HG03025 (cell line): ENCODE results near the gene SELENOO.
A peak's percentile ranks its signal among the peaks of the same experiment; 100 is the strongest.
"Not testable (repeated sequence)": the region's sequence is repeated elsewhere in the genome, so short reads cannot be mapped to it uniquely, and the experiment has no call there.

Experiments used
- ATAC-seq: cut with Tn5 transposase; IDR thresholded peaks from one replicate; pipeline ENCODE4 v1.9.1; 2021; ENCODE audit warnings: mild to moderate bottlenecking, moderate library complexity; ENCODE audit not compliant: unreplicated experiment, low FRiP score

Gene SELENOO

DNA sequence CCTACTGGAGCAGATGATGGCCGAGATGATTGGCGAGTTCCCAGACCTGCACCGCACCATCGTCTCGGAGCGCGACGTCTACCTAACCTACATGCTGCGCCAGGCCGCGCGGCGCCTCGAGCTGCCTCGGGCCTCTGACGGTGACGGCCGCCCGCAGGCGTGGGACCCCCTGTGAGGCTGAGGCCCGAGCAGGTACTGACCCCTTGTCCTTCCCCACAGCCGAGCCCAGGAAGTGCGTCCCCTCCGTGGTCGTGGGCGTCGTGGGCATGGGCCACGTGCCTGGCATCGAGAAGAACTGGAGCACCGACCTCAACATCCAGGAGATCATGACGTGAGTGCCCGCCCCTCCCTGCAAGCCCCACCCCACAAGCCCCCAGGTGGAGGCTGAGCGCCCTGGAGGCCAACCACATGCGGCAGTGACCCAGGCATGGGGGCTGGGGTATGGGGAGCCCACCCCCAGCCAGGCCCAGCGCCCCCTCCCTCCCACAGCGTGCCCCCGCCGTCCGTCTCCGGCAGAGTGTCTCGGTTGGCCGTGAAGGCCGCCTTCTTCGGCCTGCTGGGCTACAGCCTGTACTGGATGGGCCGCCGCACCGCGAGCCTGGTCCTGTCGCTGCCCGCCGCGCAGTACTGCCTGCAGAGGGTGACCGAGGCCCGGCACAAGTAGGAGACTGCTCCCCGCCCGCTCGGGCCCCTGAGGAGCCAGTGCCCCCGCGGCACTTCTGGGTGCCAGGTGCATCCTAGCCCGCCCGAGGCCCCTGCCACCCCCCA lies 2.8 kb upstream of the SELENOO start:
- no peak for ATAC-seq

DNA sequence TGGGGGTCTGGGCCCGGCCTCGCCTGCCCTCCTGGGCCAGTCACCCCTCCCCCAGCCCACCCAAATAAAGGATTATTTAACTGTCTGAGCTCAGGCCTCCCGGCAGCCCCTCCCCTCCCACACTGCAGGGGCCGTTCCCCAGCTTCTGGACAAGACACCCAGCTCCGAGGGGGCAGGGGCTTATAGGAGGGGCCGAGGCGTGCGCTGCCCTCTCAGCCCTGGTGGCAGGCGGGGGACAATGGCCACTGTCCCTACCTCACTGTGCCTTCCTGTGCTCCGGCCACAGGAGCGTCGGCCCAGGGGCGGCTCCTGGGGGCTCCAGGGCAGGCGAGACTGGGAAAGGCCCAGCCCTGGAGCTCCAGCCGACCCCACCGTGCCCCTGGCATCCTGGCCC lies 2.2 kb upstream of the SELENOO start:
- ATAC-seq = no peak

DNA sequence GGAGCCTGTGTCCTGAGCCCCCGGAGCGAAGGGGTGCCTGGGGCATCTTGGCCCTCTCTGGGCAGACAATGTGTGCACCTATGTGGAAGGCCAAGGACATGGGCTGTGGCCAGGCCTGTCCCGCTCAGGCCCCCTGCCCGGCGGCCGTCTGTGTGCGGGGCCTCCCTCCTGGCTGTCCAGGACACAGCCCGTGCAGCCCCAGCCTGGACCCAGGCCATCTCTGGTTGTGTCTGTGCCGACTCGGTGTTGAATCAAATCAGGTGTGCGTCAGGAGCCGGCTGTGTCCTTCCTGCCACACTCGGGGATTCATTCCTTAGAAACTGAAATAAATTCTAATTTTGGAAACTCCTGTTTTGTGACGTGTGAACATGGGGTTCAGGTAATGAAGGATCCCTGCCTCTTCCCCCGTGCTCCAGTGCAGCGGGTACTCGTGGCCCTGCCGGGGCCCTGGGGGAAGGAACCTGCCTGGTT lies 1.5 kb upstream of the SELENOO start:
- no peak for ATAC-seq

DNA sequence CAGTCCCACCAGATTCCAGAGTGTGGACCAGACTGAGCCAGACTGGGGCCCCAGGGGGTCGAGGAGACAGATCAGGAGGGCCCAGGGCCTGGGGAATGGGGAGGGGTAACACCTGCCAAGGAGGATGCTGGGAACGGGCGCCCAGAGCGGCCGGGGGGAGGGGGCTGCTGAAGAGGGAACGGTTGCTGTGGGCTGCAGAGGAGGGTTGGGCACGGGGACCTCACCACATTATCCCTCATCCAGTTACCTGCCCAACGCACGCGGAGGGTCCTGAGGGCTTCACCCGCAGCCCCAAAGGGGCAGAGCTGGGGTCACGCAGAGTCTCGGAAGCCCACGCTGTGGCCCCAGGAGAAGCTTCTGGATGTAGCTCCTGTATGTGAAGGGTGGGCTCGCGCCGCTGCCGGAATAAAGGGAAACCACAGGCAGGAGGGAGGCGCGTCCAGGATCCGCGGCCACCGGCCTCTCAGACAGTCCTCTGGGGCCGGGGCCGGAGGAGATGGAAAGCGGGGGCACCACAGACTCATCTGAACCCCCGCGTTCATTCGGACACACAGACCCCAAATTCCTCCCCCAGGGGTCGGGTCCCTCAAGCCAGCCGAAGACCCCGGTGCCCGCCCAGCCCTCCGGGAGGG lies 866 bp upstream of the SELENOO start:
- ATAC-seq = peak; percentile 3

DNA sequence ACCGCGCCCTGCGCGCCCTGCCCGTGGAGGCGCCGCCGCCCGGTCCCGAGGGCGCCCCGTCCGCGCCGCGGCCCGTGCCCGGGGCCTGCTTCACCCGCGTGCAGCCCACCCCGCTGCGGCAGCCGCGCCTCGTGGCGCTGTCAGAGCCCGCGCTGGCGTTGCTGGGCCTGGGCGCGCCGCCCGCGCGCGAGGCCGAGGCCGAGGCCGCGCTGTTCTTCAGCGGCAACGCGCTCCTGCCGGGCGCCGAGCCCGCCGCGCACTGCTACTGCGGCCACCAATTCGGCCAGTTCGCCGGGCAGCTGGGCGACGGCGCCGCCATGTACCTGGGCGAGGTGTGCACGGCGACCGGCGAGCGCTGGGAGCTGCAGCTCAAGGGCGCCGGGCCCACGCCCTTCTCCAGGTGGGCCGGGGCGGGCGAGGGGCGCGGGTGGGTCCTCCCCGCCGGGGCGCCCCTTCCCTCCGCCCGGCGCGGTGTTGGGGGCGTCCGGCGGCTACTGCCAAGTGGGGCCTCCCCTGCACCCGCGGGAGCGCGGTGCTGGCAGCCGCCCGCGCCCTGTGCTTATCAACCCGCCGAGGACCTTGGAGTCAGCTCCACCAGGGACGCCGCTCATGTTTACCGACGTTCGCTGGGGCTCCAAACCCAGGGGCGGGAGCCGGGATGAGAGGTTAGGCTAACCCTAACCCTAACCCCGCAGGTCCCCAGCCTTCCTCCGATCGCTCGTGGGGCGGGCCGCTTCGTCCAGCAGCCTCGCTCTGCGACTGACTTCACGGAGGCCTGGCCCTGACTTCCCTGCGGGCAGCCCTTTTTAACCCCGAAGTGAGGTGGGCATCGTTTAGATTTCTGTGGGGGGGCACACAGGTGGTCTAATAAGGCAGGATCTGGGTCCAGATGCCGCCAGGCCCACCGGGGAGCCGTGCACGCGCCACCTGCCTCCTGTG lies 649 bp downstream of the SELENOO start:
- ATAC-seq = no peak

DNA sequence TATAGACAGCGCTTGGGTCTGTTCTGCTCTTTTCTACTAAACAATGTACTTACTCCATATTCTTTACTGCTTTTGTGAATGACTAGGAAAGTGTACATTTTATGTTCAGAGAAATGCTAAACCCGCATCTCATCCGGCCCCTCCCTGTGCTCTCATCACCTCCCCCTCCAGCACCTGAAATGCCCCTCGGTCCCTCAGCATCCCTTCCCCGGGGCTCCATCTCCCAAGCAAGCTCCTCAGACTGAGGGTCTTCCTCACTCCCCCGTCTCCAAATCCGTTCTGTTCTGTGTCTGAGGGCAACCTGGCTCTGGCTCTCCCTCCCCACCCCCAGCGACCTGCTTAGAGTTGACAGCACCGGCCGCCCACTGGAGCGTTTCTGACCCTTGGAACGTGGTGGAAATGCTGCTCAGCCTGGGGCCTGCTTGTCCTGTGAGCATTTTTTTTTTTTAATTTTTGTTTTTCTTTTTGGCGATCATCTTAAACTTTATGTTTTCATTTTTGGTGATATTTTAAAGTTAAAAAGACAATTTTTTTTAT lies 1.4 kb downstream of the SELENOO start:
- ATAC-seq = no peak

DNA sequence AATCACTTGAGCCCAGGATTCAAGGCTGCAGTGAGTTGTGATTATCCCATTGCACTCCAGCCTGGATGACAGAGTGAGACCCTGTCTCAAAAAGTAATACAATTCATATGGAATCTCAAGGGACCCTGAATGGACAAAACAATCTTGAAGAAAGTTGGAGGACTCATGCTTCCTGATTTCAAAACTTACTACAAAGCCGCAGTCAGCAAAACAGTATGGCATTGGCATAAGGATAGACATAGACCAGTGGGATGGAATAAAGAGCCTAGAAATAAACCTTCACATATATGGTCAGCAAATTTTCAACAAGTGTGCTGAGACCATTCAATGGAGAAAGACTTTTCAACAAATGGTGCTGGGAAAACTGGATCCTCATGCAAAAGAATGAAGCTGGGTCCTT lies 2.5 kb downstream of the SELENOO start:
- ATAC-seq = no peak

DNA sequence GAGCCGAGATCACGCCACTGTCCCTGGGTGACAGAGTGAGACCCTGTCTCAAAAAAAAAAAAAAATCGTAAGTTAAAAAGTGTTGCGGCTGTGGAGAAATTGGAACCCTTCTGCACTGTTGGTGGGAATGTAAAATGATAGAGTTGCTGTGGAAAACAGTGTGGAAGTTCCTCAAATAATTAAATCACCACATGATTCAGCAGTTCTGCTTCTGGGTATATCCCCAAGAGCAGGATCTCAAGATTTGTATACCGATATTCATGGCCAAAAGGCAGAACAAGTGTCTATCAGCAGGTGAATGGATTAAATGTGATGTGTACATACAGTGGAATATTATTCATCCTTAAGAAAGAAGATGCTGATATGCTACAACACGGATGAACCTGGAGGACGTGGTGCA lies 3.8 kb downstream of the SELENOO start:
- ATAC-seq = no peak

DNA sequence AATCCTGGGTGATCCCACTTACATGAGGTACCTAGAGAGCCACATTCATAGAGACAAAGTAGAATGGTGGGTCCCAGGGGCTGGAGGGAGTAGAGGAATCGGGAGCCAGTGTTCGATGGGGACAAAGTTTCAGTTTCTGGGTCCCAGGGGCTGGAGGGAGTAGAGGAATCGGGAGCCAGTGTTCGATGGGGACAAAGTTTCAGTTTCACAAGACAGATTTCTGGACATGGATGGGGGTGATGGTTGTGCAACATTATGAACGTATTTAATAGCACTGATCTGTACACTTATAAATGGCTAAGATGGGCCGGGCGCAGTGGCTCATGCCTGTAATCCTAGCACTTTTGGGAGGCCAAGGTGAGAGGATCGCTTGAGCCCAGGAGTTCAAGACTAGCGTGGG lies 4.2 kb downstream of the SELENOO start:
- not testable (repeated sequence) for ATAC-seq

DNA sequence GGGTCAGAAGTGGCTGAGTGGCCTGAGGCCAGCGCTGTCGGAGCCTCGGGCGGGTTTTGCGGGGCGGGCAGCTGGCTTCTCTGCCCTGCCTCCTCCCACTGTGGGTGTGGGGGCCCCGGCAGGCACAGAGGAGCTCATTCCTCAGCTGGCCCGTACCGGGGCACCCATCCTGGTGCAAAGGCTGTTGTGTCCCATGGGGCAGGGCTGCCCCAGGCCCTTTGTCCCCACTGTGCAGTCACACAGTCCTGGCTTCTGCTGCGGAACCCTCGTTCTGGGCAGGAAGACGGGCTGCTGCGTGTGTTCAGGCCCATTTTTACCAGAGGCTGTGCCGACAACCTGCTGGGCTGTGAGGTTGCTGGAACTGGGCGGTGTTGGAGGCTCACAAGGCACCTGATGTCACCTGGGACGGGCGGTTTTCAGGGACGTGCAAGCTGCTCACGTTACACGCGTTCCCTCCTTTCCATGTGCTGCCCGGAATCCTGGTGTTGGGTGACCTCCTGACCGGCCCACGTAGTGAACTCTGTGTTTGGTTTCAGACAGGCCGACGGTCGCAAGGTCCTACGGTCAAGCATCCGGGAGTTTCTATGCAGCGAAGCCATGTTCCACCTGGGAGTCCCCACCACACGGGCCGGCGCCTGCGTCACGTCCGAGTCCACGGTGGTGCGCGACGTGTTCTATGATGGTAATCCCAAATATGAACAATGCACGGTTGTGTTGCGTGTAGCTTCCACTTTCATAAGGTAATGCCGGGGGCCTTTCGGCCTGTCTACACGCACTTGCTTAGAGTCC lies 5.2 kb downstream of the SELENOO start:
- ATAC-seq = no peak

DNA sequence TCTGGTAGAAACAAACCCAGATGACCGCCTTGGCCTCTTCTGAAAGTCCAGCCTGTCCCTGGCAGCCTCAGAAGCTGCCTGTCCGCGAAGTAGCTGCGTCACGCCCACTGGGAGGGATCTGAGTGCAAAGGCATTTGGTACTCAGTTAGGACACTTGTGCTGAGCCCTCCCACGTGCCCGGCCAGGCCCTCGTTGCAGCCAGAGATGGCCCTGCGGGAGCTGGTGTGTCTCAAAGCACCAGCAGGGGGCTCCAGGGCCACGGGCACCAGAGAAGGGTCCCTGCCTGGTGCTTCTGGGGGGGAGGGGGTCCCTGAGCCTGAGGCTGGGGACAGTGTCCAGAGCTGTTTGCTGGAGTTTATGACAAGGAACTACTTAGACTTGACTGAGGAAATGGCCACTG lies 5.8 kb downstream of the SELENOO start:
- ATAC-seq = no peak

DNA sequence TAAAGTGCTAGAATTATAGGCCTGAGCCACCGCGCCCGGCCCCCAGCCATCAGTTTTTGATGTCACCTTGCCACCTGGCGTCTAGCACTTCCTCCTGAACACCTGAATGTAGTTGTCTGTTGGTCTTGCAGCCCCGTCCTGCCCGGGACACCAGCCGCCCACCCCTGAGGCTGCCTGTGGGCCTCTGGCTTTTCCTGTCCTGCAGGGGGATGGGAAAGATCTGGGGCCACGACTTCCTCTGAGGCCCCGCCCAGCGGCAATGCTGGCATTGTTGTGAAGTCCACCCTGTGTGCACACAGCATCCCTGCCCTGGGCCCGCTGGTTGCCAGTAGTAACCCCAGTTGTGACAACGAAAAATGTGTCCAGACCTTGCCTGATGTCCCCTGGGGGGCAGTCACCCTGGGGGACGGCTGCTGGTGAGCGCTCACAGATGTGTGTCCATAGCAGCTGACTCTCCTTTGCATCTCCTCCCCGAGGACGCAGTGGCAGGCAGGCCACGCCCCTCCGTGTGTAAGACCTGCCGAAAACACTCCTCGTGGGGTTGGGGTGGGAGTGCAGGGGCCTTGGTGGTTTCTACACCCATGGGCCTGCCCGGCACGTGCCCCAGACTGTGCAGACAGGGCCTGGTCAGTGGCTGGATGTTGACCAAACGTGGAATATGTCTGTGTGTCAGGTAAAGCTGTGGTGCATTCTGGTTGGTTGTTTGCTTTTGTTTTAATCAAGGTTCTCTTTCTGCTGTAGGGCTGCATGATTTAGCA lies 6.8 kb downstream of the SELENOO start:
- no peak for ATAC-seq

DNA sequence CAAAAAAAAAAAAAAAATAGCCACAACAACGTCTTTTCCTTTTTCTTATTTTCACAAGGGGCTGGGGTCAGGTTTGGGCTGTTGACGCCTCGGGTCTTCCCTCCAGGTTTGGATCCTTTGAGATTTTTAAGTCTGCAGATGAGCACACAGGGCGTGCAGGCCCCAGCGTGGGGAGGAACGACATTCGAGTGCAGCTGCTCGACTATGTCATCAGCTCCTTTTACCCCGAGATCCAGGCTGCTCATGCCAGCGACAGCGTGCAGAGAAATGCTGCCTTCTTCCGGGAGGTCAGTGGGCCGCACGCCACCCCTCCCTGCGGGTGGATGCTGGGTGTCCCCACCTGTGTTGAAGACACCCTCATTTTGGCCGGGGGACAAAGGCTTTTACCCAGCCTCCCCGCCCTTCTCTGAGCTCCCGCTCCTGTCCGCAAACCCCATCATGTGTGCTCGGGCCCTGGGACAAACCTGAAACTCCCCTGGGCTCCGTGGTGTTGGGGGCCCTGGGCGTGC lies 7.7 kb downstream of the SELENOO start:
- no peak for ATAC-seq

DNA sequence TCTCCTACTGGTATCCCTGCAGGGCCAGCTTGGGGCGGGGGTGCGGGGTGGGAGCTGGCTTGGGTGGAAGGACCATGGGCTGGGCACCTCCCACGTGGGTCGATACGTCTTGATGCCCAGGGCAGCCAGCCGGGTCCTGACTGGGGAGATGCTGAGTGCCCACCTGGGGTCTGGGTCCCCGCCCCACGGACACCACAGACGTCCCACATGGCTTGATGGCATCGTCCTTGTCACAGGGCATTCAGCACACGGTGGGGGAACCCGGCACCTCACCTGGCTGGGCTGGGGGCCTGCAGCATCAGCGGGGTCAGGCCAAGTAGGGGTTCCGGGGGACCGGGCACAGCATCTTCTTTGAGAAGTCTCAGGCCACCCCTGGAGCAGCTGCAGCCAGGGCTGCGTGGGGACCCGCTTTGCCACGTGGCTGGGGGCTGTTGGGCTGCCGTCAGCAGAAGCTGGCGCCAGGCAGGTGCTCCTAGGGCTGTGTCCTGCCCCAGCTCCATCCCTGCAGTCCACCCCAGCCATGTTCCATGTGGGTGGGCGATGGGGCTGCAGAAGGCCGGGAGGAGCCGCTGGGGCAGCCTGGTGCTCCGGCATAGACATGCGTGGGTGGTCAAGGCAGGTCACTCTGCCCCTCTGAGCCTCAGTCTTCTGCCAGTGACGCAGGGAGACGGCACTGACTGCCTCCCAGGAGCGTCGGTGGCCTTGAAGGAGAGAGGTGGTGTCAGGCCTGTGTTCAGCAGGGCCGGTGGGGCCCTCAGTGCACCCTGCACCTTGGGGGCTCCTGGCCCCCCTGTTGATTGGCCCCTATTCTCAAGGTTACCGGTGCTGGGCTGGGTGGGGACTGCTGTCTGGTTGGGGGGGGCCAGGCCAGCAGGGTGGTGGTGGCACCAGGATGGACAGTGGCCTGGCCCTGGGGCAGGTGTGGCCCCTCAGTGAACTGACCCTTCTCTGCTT lies 8.4 kb downstream of the SELENOO start:
- ATAC-seq = no peak

DNA sequence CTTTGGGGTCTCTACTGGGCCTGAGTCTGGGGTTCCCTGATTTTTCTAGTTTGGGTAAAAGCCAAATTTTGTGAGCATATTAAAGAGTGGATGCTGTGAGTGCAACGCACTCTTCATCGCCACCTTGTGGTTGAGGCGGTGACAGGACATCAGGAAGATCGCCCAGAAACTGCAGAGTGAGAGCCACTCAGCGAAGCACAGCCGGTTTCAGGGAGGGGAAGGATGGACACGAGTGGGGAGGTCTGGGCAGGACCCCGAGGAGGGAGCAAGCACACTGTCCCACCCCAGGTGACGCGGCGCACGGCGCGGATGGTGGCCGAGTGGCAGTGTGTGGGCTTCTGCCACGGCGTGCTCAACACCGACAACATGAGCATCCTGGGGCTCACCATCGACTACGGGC lies 9.1 kb downstream of the SELENOO start:
- ATAC-seq = no peak

DNA sequence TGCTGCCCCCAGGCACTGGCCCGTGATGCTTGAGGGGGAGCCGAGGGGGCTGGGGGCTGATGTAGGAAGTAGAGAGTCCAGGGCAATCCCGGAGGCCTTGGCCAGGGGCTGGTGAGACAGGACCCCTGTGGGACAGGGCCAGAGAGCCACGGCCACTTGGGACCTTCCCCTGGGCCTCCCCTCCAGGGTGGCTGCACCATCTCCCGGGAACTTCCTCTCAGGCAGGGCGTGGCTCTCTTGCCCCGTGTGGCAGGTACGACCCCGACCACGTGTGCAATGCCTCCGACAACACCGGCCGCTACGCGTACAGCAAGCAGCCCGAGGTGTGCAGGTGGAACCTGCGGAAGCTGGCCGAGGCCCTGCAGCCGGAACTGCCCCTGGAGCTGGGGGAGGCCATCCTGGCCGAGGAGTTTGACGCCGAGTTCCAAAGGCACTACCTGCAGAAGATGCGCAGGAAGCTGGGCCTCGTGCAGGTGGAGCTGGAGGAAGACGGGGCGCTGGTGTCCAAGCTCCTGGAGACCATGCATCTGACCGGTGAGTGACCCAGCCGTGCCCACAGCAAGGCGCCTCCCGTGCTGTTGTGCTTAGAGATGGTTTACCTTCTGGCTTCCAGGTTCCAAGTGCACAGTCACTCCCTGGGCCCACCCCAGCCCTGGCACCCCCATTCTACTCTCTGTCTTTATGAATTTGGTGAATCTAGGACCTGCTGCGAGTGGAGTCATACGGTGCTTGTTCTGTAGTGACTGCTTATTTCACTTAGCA lies 9.7 kb downstream of the SELENOO start:
- no peak for ATAC-seq

DNA sequence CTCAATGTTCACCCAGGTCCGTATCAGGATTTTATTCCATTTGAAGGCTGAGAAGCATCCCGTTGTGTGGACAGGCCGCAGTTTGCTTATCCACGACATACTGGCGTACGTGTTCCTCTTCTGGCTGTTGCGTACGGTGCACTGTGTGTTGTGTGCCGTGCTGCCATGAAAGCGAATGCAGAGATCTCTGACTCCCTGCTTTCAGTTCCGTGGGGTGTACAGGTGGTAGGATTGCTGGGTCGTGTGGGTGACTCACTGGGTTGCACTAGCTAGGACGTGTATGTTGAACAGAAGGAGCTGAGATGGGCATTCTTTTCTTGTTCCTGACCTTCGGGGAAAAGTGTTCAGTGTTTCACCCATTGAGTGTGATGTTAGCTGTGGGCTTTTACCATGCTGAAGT lies 10.3 kb downstream of the SELENOO start:
- ATAC-seq = no peak
